Stimulated activated CD4-positive, alpha-beta T cell treated with anti-CD3 and anti-CD28 coated beads, Interleukin-15, amount 100 ng/mL, for 24 hours (primary cell): Measurements from ENCODE around the gene BLID.

Experiments used
- DNase-seq: peaks from one replicate; pipeline ENCODE4 v3.0.0-alpha.2; 2020

Gene BLID

GRCh38 chr11:122103726-122104125, 12.3 kb downstream of the BLID start:
- DNase-seq, result no peak

GRCh38 chr11:122103321-122103720, 12.7 kb downstream of the BLID start:
- DNase-seq, result no peak

- DNase-seq, result no peak
Observed at GRCh38 chr11:122102426-122102825, 13.6 kb downstream of the BLID start.

- no peak for DNase-seq
Observed at GRCh38 chr11:122101625-122102291, 14.3 kb downstream of the BLID start.

- DNase-seq, result peak; percentile 1
Observed at GRCh38 chr11:122100756-122101080, 15.3 kb downstream of the BLID start.

GRCh38 chr11:122100037-122100755, 15.8 kb downstream of the BLID start:
- peak; percentile 9 for DNase-seq

- no peak for DNase-seq
Observed at GRCh38 chr11:122099374-122100036, 16.5 kb downstream of the BLID start.

GRCh38 chr11:122098261-122098980, 17.6 kb downstream of the BLID start:
- no peak for DNase-seq

GRCh38 chr11:122097419-122098001, 18.5 kb downstream of the BLID start:
- no peak for DNase-seq

- DNase-seq, result no peak
Observed at GRCh38 chr11:122096272-122097112, 19.5 kb downstream of the BLID start.

- DNase-seq, result no peak
Observed at GRCh38 chr11:122095681-122096262, 20.2 kb downstream of the BLID start.

GRCh38 chr11:122094836-122095235, 21.2 kb downstream of the BLID start:
- no peak for DNase-seq

GRCh38 chr11:122093731-122094275, 22.2 kb downstream of the BLID start:
- no peak for DNase-seq

- no peak for DNase-seq
Observed at GRCh38 chr11:122091835-122092234, 24.2 kb downstream of the BLID start.

GRCh38 chr11:122089111-122089510, 26.9 kb downstream of the BLID start:
- DNase-seq, result no peak

GRCh38 chr11:122085712-122086111, 30.3 kb downstream of the BLID start:
- no peak for DNase-seq

- no peak for DNase-seq
Observed at GRCh38 chr11:122085264-122085663, 30.8 kb downstream of the BLID start.

GRCh38 chr11:122082205-122082604, 33.8 kb downstream of the BLID start:
- DNase-seq, result no peak

- DNase-seq, result no peak
Observed at GRCh38 chr11:122081073-122081472, 34.9 kb downstream of the BLID start.

- DNase-seq, result no peak
Observed at GRCh38 chr11:122077459-122077858, 38.6 kb downstream of the BLID start.

GRCh38 chr11:122076512-122077120, 39.4 kb downstream of the BLID start:
- no peak for DNase-seq
